Smooth muscle cell (in vitro differentiated cells): ENCODE results near the gene TNIP2. TPM values are rescaled to one million over a fixed set of nuclear protein-coding genes. Genes with fewer than 3 reads are reported as not detected.

Source experiments
- polyA plus RNA-seq: library from polyadenylated mRNA; unstranded; fragments of >200 nt; fragmentation: Nextera tagmentation; extraction: Ambion mirVana; gene quantifications from 2 replicates; pipeline ENCODE4 v1.2.1, GENCODE V29; 2016
- total RNA-seq: library from RNA; depleted of rRNA; stranded (reverse); fragments of >200 nt; gene quantifications from 2 replicates; pipeline ENCODE4 v1.2.3, GENCODE V29; 2014

Gene TNIP2
- total and polyA plus RNA-seq, 2 experiments from 2014 or later, result 23.8 to 37.5 TPM

Other genes starting within 250 kb of the TNIP2 start
- 7.8 and 12.2 TPM in 2 replicates for gene FAM193A, start 219.7 kb downstream of the TNIP2 start, total RNA-seq
- 8.3 and 12.7 TPM in 2 replicates for gene FAM193A, start 219.7 kb downstream of the TNIP2 start, polyA plus RNA-seq
- 19.3 and 23.8 TPM in 2 replicates for gene SH3BP2, start 36.7 kb upstream of the TNIP2 start, total RNA-seq
- 17.3 and 27.4 TPM in 2 replicates for gene SH3BP2, start 36.7 kb upstream of the TNIP2 start, polyA plus RNA-seq
- 109 and 125 TPM in 2 replicates for gene ADD1, start 87.5 kb upstream of the TNIP2 start, total RNA-seq
- gene ADD1, start 87.5 kb upstream of the TNIP2 start, polyA plus RNA-seq, result 175 and 200 TPM in 2 replicates
- 12.9 and 18.5 TPM in 2 replicates for gene NOP14, start 207.1 kb upstream of the TNIP2 start, total RNA-seq
- gene NOP14, start 207.1 kb upstream of the TNIP2 start, polyA plus RNA-seq, result 10.0 and 10.9 TPM in 2 replicates
- 5.2 and 6.5 TPM in 2 replicates for gene GRK4, start 207.2 kb upstream of the TNIP2 start, total RNA-seq
- gene GRK4, start 207.2 kb upstream of the TNIP2 start, polyA plus RNA-seq, result 5.9 and 6.9 TPM in 2 replicates